Smooth muscle cell of the brain vasculature (primary cell): ENCODE results near the gene ITGA3.

Experiments
- DNase-seq: peaks from one replicate; pipeline ENCODE4 v3.0.0-alpha.2; 2012; ENCODE audit warnings: low read depth, low spot score

The ITGA3 gene

DNA sequence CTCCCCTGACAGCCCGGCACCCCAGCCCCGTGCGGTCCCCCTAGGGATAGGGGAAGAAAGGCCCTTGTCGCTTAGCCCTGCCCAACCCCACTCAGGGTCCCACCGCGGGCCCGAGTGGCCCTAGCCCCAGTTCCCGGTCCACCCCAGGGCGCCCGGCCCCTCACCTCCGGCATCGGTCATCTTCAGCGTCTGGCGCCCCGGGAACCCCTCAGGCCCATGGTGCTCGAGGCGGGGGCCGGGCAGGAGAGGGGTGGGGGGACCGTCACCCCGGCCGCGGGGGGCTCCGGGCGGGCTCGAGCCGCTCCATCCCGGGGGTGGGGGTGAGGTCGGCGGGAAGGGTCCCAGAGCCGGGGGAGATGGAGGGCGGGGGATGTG is 73.4 kb downstream of the ITGA3 start:
- DNase-seq: no peak

DNA sequence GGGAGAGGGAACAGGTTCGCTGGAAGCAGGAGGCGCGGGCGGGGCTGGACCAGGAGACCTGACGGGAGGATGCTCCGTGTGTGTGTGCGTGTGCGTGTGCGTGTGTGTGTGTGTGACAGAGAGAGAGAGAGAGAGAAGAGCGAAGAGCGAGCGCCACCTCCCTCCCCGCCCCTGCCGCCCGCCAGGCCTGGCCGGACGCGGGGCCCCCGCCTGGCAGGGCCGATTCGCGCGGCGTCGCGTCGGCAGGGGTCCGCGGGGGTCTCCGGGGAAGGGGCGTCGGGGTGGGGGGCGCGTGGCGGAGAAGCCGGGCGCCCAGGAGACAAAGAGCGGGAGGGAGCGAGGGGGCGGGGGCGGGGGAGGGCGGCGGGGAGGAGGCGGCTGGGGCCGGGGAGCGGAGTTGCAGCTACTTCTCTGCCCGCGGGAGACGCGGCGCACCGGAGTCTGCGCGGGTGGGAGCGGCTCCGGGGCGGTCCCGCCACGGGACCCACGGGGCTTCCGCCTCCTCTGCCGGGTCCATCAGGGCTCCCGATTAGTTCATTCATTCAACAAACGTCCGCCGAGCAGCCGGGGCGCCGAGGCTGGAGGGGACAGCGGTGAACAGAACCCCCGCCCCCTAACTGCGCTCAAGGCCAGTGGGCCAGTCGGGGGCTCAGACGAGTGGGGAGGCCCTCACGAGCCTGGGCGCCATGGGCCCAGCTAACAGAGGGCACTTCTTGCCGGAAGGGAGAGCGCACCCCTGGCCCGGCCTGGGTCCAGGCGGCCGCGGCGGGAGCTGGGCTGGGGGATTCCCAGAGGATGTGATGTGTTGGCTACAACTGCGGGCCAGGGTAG is 74.0 kb downstream of the ITGA3 start, which contains the start of gene SAMD14:
TSS of gene SAMD14 (minus strand) at position 433 of the 831 bp plus-strand sequence. CDS start 5,201 bp downstream, outside the sequence.
- no peak for DNase-seq

DNA sequence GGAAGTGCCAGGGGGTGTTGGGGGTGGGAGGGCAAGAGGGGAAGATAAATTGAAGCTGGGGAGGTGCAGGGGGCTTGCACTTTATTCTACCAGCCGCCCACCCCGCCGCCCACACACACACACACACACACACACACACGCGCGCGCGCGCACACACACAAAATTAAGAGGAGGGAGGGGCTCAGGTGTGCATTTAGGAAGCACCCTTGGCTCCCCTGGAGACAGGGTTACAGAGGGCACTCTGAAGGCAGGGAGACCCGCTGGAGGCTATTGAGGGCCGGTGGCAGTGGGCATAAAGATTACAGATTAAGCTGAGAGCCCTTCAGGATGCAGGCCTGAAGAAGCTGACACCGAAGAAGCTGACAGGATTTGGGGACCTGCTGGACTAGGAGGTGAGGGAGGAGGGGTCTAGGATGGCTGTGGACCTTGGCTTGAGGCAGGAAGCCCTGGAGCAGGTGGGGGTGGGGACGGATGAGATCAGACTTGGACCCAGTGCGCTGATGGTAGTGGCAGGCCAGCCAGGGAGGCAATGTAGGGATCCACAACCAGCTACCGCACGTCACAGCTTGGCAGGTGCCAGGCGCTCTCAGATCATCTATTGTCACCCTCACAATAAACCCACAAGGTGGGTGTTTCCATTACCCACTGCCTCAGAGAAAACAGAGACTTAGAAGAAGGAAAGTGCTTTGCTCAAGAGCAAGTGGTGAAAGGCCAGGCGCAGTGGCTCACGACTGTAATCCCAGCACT is 74.8 kb downstream of the ITGA3 start:
- DNase-seq: no peak

DNA sequence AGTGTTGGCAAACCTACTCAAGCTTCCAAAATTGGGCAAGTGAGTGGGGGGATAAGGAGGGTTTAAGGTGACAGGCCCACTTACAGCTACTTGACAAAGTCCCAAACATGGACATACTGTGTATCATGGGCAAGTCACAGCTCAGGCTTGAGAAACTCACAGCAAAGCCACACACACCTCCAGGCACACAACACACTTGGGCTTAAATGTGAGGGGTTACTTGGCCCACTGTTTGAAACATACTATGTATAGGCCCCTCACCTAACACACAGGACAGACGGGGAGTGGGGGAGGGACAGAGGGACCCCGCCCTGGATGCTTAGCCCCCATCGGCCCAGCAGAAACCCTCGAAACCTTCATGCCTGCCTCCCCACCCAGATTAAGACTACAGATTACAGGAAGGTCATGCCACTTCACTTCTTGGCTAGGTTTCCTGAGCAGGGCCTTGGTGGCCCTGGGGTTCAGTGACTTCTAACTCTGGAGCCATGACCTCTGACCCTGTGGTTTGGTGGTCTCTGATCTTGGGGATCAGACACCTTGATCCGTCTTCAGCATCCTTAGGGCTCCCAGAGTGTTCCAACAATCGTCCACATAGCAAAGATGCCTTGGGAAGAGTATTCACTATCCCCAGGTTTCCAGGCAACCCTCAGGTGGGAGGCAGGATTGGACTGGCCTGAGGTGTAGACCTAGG is 76.3 kb downstream of the ITGA3 start:
- DNase-seq: no peak

DNA sequence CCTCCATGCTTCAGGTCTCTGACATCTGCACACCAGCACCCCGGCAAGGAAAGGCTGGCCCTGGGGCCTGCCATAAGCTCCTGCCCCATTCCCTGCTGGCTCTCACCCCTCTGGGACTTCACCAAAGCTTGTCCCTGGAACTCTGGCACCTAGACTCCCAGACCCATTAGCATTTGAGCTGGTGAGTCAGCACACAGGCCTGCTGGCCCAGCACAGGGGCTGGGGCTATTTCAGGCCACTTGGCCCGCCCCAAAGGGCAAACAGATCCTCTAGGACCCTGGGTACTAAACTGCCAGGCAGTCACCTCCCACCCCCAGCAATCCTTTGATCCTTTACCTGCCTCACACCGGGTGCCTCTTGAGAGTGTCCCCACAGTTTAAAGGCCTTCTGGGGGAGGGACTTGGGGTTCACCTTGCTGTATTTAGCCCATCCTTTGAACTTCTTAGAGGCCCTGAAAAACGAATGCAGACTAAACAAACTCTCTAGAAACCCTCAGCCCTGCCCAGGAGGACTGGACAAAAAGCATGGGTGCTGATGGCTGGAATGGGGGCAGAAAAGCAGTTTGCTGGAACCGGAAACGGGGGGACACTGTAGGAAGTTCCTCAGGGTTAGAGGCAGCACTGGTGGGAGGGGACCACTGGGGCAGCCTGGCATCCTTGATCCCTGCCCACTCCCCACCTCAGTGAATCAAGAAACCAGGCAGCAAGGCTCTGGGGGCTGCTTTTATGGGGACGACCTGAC is 77.3 kb downstream of the ITGA3 start:
- no peak for DNase-seq

DNA sequence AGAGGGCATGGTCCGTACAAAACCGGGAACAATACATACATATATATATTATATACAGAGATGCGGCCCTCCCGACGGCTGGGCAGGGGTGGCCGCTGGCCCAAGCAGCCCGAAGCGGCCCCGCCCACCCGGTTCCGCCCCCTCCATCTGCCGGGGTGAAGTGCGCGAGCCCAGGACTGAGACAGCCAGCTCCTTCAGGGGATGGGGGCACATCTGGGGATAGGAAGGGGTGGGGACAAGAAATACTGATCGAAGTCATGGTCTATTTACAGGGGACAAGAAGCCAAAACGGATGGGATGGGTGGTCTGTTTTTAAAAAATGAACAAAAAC is 77.8 kb downstream of the ITGA3 start:
- DNase-seq: no peak

DNA sequence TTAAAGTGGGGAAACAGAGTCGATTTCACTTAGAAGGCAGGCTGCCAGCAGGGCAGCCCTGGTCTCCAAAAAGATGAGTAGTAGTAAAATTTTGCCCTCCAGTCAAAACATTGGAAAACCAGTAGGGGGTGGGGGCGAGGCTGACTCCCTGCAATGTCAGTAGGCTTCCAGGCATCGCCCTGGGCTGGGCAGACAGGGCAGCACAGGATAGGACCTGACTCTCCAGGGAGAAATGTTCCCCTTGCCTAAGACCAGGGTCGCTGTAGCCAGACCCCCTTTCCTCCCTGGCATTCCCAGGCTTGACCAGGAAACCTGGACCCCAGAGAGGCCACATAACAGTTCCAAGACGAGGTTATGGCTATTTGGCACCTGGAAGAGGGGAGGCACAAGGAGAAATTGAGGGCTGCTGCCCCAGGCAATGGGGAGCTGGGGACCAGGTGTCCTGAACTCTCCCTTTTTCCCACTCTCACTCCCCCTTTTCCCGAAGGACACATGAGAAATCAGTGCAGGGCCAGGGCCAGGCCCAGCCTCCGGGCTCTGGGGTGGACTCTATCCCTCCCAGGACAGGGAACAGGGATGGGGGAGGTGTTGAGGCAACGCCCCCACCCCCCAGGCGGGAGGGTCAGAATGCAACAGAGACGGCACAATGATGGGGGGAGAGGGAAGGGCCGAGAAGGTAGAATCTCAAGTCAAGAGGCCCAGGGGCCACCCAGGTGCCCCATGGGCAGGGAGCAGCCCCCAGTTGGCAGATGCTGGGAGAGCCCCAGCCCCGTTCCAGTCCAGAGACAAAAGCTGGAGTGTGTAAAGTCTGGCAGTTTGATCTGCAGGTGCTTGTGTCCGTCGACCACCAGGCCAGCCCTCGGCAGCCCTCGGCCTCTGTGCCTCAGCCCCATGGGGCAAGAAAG is 78.5 kb downstream of the ITGA3 start:
- no peak for DNase-seq

DNA sequence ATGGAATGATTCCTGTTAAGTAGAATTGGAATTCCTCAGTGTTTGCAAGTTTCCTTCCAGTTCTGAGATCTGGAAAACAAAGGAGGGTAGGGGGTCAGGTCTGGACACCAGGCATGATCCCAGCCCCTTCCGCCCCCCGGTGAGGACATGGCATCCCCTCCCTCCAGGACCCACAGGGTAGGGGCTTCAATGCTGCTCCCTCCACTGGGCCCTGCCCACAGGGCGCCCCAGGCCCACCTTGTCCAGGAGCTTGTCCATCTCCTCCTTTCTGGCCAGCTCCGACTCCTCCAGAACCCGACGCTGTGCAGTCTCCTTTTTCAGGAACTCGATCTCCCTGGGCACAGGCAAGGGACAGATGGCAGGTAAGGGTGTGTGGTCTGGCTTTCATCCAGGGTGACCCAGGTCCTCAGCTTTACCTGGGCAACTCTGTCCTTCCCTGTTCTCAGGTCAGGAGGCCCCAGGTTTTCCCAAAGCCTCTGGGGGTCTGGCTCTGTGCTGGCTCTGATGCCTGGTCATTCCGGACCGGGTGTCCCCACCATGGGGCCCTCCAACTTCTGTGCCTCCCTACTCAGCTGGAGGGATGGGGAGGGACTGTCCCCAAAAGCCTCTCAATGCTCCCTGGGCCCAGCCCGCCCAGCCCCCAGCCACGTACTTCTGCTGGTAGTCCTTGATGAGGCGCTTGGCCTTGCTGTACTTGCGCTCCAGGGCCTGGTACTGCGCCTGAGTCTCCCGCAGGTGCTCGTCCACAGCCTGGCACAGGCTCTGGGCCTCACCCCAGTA is 79.6 kb downstream of the ITGA3 start:
- no peak for DNase-seq

DNA sequence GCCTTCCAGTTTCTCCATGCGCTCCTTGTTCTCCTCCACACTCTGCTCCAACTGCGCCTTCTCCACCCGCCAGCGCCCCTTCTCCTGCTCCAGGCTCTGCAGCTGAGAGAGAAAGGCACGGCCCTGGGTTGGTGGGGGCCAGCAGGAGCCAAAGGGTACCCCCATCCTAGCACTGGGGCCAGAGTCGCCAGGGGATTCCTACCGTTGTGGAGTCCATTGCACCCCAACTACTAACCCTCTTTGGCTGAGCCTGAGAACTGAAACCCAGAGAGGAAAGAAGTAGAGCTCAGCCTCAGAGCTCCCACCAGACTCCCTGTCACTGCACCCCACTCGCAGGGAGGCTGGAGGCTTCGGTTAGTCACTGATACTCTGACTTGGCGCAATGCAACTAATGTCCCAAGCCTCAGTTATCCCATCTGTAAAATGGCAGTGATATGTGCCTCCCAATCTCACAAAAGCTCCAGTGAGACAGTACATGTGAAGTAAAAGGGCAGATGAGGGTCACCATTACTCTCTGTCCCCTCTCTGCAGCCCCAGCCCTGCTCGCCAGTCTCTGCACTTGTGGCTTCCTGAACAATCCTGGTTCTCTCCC is 80.3 kb downstream of the ITGA3 start:
- no peak for DNase-seq

DNA sequence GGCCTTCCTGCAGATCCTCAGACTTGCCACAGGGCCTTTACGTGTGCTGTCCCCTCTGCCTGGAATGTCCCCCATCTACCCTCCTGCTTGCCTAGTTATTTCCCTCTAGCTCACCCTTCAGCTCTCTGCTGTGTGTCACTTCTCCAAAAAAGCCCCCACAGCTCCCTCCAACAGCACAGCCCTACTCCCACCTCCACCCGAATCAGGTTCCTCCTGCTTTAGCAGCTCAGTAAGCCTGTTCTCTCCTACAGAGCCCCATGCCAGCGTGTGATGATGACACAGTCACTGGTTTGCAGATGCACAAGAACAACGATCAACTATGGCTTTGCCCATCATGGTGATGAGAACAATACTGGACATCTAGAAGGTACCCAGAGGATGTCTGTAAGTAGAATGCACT is 81.1 kb downstream of the ITGA3 start:
- no peak for DNase-seq

DNA sequence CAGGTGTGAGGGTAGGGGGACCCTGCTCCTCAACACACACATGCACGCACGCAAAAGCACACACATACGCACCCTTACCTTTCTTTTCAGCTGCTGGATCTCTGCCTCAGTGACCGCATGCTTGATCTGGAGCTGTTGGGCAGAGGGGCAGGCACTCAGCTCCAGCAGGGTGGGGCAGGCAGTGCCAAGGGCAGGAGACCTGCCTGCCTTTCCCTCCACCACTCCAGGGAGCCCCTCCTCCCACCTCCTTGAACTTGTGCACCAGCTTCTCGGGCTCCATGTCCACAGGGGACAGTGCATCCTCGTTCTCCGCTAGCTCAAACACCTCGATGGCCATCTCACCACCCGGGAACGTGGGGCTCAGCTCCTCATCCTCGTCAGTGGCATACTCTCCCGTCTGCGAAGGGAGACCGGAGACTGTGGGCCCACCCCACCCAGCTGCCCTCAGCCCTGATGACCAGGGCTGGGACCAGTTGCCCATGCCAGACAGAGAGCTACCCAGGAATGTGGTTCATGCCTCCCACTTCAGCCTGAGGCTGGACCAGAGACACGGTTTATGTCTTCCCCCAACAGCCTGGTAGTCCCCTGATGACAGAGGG is 83.4 kb downstream of the ITGA3 start:
- no peak for DNase-seq
